SU-DHL-6 (cell line): ENCODE measurements around the gene ANTXR2.

Experiments
- H2AFZ ChIP-seq: fragments of 200-600 bp; sonication (generic); 2 replicates; pipeline ENCODE4 v1.6.1; 2014; ENCODE audit warnings: low read depth, mild to moderate bottlenecking, moderate library complexity, mixed read lengths, antibody characterized with exemption, low read length; ENCODE audit not compliant: severe bottlenecking
- H3F3A ChIP-seq: fragments of 200-600 bp; shearing (Covaris generic); 2 replicates; pipeline ENCODE4 v1.6.0; 2016; ENCODE audit warnings: antibody characterized with exemption, mild to moderate bottlenecking; ENCODE audit not compliant: insufficient read depth
- H3K27ac ChIP-seq: fragments of 200-600 bp; sonication (generic); 2 replicates; pipeline ENCODE4 v1.5.1; 2016; ENCODE audit warnings: low read depth, mild to moderate bottlenecking, low read length, moderate library complexity, mixed read lengths
- H3K27me3 ChIP-seq: fragments of 200-600 bp; sonication (generic), shearing (Covaris generic); 2 replicates; pipeline ENCODE4 v1.6.0; 2014; ENCODE audit warnings: mild to moderate bottlenecking, low read length
- H3K36me3 ChIP-seq: fragments of 200-600 bp; sonication (generic); 2 replicates; pipeline ENCODE4 v1.6.1; 2014; ENCODE audit warnings: mild to moderate bottlenecking, low read length, mixed read lengths
- H3K4me2 ChIP-seq: fragments of 300-600, 200-600 bp; shearing (Covaris generic), sonication (generic); 2 replicates; pipeline ENCODE4 v1.6.0; 2014; ENCODE audit warnings: low read length, low read depth, mild to moderate bottlenecking; ENCODE audit not compliant: poor library complexity, severe bottlenecking
- H3K4me3 ChIP-seq: fragments of 200-600 bp; sonication (generic); 2 replicates; pipeline ENCODE4 v1.5.1; 2014; ENCODE audit warnings: antibody characterized with exemption, low read length, mild to moderate bottlenecking, mixed read lengths; ENCODE audit not compliant: insufficient read depth, poor library complexity, severe bottlenecking
- H3K79me2 ChIP-seq: fragments of 200-600 bp; sonication (generic); 2 replicates; pipeline ENCODE4 v1.6.1; 2014; ENCODE audit warnings: mild to moderate bottlenecking, low read length, moderate library complexity; ENCODE audit not compliant: insufficient read depth
- H3K9ac ChIP-seq: fragments of 200-600 bp; sonication (generic); 2 replicates; pipeline ENCODE4 v1.7.0; 2014; ENCODE audit warnings: mild to moderate bottlenecking, low read length
- H3K9me2 ChIP-seq: fragments of 200-600 bp; sonication (generic); replicated peaks from 2 replicates; pipeline ENCODE4 v1.6.1; 2014; ENCODE audit warnings: low read length; ENCODE audit not compliant: insufficient read depth
- H3K9me3 ChIP-seq: fragments of 200-600 bp; sonication (generic); 2 replicates; pipeline ENCODE4 v1.6.1; 2014; ENCODE audit warnings: low read length, mixed read lengths; ENCODE audit not compliant: insufficient read depth
- H4K20me1 ChIP-seq: fragments of 200-600 bp; sonication (generic); 2 replicates; pipeline ENCODE4 v1.6.1; 2014; ENCODE audit warnings: low read depth, mild to moderate bottlenecking, antibody characterized with exemption, low read length, moderate library complexity, mixed read lengths
- EZH2phosphoT487 ChIP-seq: fragments of 200-600 bp; sonication (generic), shearing (Covaris generic); conservative IDR thresholded peaks from 2 replicates; pipeline ENCODE4 v1.6.1; 2018; ENCODE audit warnings: mild to moderate bottlenecking, antibody characterized with exemption, low read length, moderate library complexity, mixed read lengths
- TF ChIP-seq, protein P1 (sequence below): fragments of 200-600 bp; sonication (generic); IDR thresholded peaks from one replicate; pipeline ENCODE4 v1.5.1; 2017; ENCODE audit warnings: antibody characterized with exemption, mild to moderate bottlenecking, low read length, moderate library complexity; ENCODE audit not compliant: insufficient read depth, poor library complexity, severe bottlenecking

ANTXR2 gene

DNA sequence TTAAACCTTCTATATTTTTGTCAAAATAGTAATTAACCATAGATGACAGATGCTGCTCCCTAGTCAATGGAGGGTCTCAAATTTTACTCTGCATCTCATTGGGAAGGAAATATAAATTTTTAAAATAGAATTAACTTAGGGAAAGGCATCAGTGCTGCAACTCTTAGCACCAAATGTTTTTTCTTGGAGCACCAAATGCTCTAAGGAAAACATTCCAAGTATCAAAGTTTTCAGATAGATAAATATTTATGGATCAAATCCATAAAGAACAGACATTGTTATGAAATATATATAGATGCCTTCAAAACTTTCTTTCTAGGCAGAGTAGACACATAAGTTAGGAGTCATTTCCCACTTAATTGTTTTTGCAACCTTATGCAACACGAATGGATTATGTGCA lies 168.7 kb downstream of the ANTXR2 start:
- Histone ChIP-seq H3K27ac (no peak overlapping the region), H3K9me3 (no peaks in the 10 kb centered on the region), H3K79me2 (no peaks in the 10 kb centered on the region), H3K36me3 (no peaks in the 10 kb centered on the region), H2AFZ (no peak overlapping the region), H3K4me3 (no peak overlapping the region), H4K20me1 (no peaks in the 10 kb centered on the region), H3F3A (no peaks in the 10 kb centered on the region), H3K27me3 (no peaks in the 10 kb centered on the region), H3K4me2 (no peak overlapping the region), H3K9me2 (no peaks in the 10 kb centered on the region), H3K9ac (no peak overlapping the region)
- TF ChIP-seq, protein P1, sequence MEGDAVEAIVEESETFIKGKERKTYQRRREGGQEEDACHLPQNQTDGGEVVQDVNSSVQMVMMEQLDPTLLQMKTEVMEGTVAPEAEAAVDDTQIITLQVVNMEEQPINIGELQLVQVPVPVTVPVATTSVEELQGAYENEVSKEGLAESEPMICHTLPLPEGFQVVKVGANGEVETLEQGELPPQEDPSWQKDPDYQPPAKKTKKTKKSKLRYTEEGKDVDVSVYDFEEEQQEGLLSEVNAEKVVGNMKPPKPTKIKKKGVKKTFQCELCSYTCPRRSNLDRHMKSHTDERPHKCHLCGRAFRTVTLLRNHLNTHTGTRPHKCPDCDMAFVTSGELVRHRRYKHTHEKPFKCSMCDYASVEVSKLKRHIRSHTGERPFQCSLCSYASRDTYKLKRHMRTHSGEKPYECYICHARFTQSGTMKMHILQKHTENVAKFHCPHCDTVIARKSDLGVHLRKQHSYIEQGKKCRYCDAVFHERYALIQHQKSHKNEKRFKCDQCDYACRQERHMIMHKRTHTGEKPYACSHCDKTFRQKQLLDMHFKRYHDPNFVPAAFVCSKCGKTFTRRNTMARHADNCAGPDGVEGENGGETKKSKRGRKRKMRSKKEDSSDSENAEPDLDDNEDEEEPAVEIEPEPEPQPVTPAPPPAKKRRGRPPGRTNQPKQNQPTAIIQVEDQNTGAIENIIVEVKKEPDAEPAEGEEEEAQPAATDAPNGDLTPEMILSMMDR = no peak
- no peak for TF ChIP-seq EZH2phosphoT487

GRCh38 chr4:79900182-79900581 lies 172.8 kb downstream of the ANTXR2 start:
- Histone ChIP-seq H3K9ac (no peak overlapping the region), H3K9me3 (no peaks in the 10 kb centered on the region), H3K36me3 (no peaks in the 10 kb centered on the region), H3K27me3 (no peaks in the 10 kb centered on the region), H3K9me2 (no peaks in the 10 kb centered on the region), H3K4me3 (no peak overlapping the region), H3K4me2 (no peak overlapping the region), H3K27ac (no peak overlapping the region), H3F3A (no peaks in the 10 kb centered on the region), H3K79me2 (no peaks in the 10 kb centered on the region), H2AFZ (no peak overlapping the region), H4K20me1 (no peaks in the 10 kb centered on the region)
- no peak for TF ChIP-seq EZH2phosphoT487
- TF ChIP-seq, protein P1 = no peak

DNA sequence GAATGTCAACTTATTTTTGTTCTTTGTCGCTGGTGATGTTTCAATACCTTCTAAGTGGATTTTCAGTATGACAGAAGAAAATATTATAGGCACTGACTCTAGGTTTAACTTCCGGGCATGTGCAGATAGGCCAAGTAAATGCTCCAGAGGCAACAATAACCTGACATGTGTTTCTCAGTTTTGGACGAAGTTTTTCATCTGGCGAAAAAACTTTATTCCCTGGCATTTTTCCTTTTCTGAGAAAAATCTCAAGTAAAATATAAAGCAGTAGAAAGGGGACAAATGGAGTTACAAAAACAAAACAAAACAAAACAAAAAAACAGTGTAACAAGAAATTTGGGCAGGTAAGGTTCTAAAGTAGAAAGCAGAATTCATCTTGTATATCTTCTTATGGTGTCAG lies 173.5 kb downstream of the ANTXR2 start:
- Histone ChIP-seq H3K36me3 (no peaks in the 10 kb centered on the region), H3K9ac (no peak overlapping the region), H3K4me3 (no peak overlapping the region), H3K79me2 (no peaks in the 10 kb centered on the region), H3K27me3 (no peaks in the 10 kb centered on the region), H3K9me3 (no peaks in the 10 kb centered on the region), H3K4me2 (no peak overlapping the region), H3K27ac (no peak overlapping the region), H4K20me1 (no peaks in the 10 kb centered on the region), H3F3A (no peaks in the 10 kb centered on the region), H2AFZ (no peak overlapping the region), H3K9me2 (no peaks in the 10 kb centered on the region)
- TF ChIP-seq, protein P1 = no peak
- TF ChIP-seq EZH2phosphoT487 = no peak
